Metanephros (tissue), 2 donors: ENCODE data around the gene TMED5. TPM values are rescaled to one million over a fixed set of nuclear protein-coding genes. Genes with fewer than 3 reads are reported as not detected.

Source experiments
- small RNA-seq: library from RNA; depleted of rRNA; stranded (forward); fragments of <200 nt; gene quantifications from one replicate; pipeline ENCODE3, GENCODE V24; 2014; ENCODE audit warnings: low replicate concordance
- total RNA-seq: library from RNA; depleted of rRNA; stranded (reverse); fragments of >200 nt; gene quantifications from one replicate; pipeline ENCODE4 v1.2.3, GENCODE V29; 2014

TMED5 gene
- 75.0 TPM for total RNA-seq

GRCh38 chr1:93179886-93180722 lies at the start of gene TMED5:
Gene TMED5 (minus strand): TSS chr1:93180413. CDS start chr1:93180242, 171 bp downstream.

GRCh38 chr1:93180723-93181613 lies 755 bp upstream of the TMED5 start, which contains the start of gene CCDC18:
Gene CCDC18 (plus strand): TSS chr1:93180724. CDS start chr1:93183362, 2,638 bp downstream.

Small RNAs within 50 kb of the gene (small RNA-seq; reads per million reads assigned to genes)
- not detected for gene AC126124.1

Other genes starting within 250 kb of the TMED5 start
- 3.9 TPM for gene DIPK1A, start 219.0 kb downstream of the TMED5 start, total RNA-seq
- gene MTF2, start 101.1 kb downstream of the TMED5 start, total RNA-seq, result 49.6 TPM
- 10.3 TPM for gene CCDC18, start 311 bp upstream of the TMED5 start, total RNA-seq
- gene DR1, start 165.5 kb upstream of the TMED5 start, total RNA-seq, result 50.9 TPM